B cell (primary cell): Measurements from ENCODE around the gene ALOX15B. TPM values are rescaled to one million over a fixed set of nuclear protein-coding genes. Genes with fewer than 3 reads are reported as not detected.

ENCODE experiments used
- ATAC-seq: fragments of 200-7000 bp; cut with Tn5 transposase; one replicate; pipeline ENCODE4 v1.10.0; 2021; ENCODE audit warnings: low read depth, mild to moderate bottlenecking, moderate number of reproducible peaks, moderate library complexity
- CTCF ChIA-PET: fragments of 350-600 bp; sonication (Branson Sonifier 250); formaldehyde crosslinking; loops from one replicate; lab custom pipeline; 2021; ENCODE audit warnings: antibody characterized with exemption, inconsistent platforms; lab: Charles Lee
- POLR2A ChIA-PET: fragments of 350-600 bp; sonication (Branson Sonifier 250); formaldehyde crosslinking; loops from one replicate; lab custom pipeline; 2021; ENCODE audit warnings: antibody characterized with exemption; lab: Charles Lee
- DNase-seq: peaks from one replicate; pipeline ENCODE4 v3.0.0; 2013
- H2AFZ ChIP-seq: 2 replicates; pipeline ENCODE4 v1.6.1; 2012; ENCODE audit warnings: mild to moderate bottlenecking, low read depth, low read length; ENCODE audit not compliant: insufficient read depth, poor library complexity, severe bottlenecking
- H3K27ac ChIP-seq, 2 donors: 1 replicate in 1 of 2; 2 replicates in 1 of 2; pipeline ENCODE4 v1.5.1; 2012 to 2013; ENCODE audit warnings: low read length in 2 of 2, mild to moderate bottlenecking in 2 of 2, moderate library complexity in 1 of 2
- H3K27me3 ChIP-seq, 4 experiments: fragments of 200-600 bp in 1 of 4; sonication (generic) in 1 of 4; replicated peaks in 1 of 4; 1 replicate in 2 of 4; 2 replicates in 2 of 4; pipeline versions ENCODE4 v1.6.1 to v1.7.0; 2013 to 2016; ENCODE audit warnings: low read length in 3 of 4, mild to moderate bottlenecking in 2 of 4, mixed read lengths in 1 of 4, moderate library complexity in 1 of 4; ENCODE audit not compliant: insufficient read depth in 4 of 4, control insufficient read depth in 3 of 4; ENCODE audit errors: control extremely low read depth in 1 of 4
- H3K36me3 ChIP-seq, 2 experiments: replicated peaks in 1 of 2; 1 replicate in 1 of 2; 2 replicates in 1 of 2; pipeline versions ENCODE4 v1.6.1 to v1.7.1; 2013; ENCODE audit warnings: low read length in 1 of 2; ENCODE audit not compliant: insufficient read depth in 2 of 2, control insufficient read depth in 1 of 2; ENCODE audit errors: control extremely low read depth in 1 of 2, extremely low read depth in 1 of 2
- H3K4me1 ChIP-seq, 2 donors: fragments of 200-600 bp in 1 of 2; sonication (generic) in 1 of 2; 1 replicate in 1 of 2; 2 replicates in 1 of 2; pipeline versions ENCODE4 v1.5.1 to v1.6.1; 2013 to 2017; ENCODE audit warnings: low read length in 2 of 2; ENCODE audit not compliant: control insufficient read depth in 2 of 2, insufficient read depth in 2 of 2
- H3K4me2 ChIP-seq: replicated peaks from 2 replicates; pipeline ENCODE3; 2012; ENCODE audit warnings: mild to moderate bottlenecking, low read depth, low read length; ENCODE audit not compliant: poor library complexity, severe bottlenecking
- H3K4me3 ChIP-seq, 5 experiments: fragments of 200-600 bp in 1 of 5; sonication (generic) in 1 of 5; 1 replicate in 3 of 5; 2 replicates in 2 of 5; pipeline versions ENCODE4 v1.5.1 to v1.7.0; 2011 to 2016; ENCODE audit warnings: low read length in 4 of 5, mild to moderate bottlenecking in 4 of 5, low read depth in 2 of 5, control low read depth in 1 of 5, moderate library complexity in 1 of 5; ENCODE audit not compliant: insufficient read depth in 1 of 5; ENCODE audit errors: control extremely low read depth in 1 of 5, extremely low read depth in 1 of 5
- H3K79me2 ChIP-seq: fragments of 200-600 bp; sonication (generic); one replicate; pipeline ENCODE4 v1.6.0; 2016; ENCODE audit warnings: low read length; ENCODE audit not compliant: control insufficient read depth, insufficient read depth
- H3K9ac ChIP-seq: fragments of 200-600 bp; sonication (generic); 2 replicates; pipeline ENCODE4 v1.6.1; 2017; ENCODE audit warnings: mild to moderate bottlenecking, low read length, moderate library complexity
- H3K9me3 ChIP-seq, 3 donors: one replicate each; pipeline versions ENCODE4 v1.6.1 to v1.7.1; 2013; ENCODE audit warnings: low read length in 2 of 3; ENCODE audit not compliant: control insufficient read depth in 2 of 3, insufficient read depth in 1 of 3; ENCODE audit errors: control extremely low read depth in 1 of 3
- H4K20me1 ChIP-seq: 2 replicates; pipeline ENCODE4 v1.6.0; 2012; ENCODE audit warnings: mild to moderate bottlenecking, low read length; ENCODE audit not compliant: insufficient read depth, control insufficient read depth, poor library complexity, severe bottlenecking
- H3K27ac Mint-ChIP-seq: one replicate; pipeline ENCODE4 v1.8.0; 2021; ENCODE audit warnings: mixed read lengths
- H3K27me3 Mint-ChIP-seq: one replicate; pipeline ENCODE4 v1.8.0; 2021; ENCODE audit warnings: mixed read lengths
- H3K4me1 Mint-ChIP-seq: one replicate; pipeline ENCODE4 v1.8.0; 2021; ENCODE audit warnings: mixed read lengths
- H3K4me3 Mint-ChIP-seq: one replicate; pipeline ENCODE4 v1.8.0; 2021; ENCODE audit warnings: mixed read lengths
- H3K9me3 Mint-ChIP-seq: one replicate; pipeline ENCODE4 v1.8.0; 2022; ENCODE audit warnings: mixed read lengths; ENCODE audit not compliant: insufficient read depth
- CTCF ChIP-seq: fragments of 200-600 bp; IDR thresholded peaks from one replicate; pipeline ENCODE4 v1.8.0; 2022; ENCODE audit warnings: antibody characterized with exemption, mild to moderate bottlenecking
- EZH2 ChIP-seq: IDR thresholded peaks from 2 replicates; pipeline ENCODE4 v1.6.1; 2012; ENCODE audit warnings: borderline replicate concordance, low read depth, mild to moderate bottlenecking, moderate library complexity, low read length; ENCODE audit not compliant: insufficient read depth, poor library complexity, severe bottlenecking
- WGBS: methylation state at CpG from one replicate; pipeline ENCODE4 v1.1.5; 2013; ENCODE audit warnings: missing lambda C conversion rate; ENCODE audit not compliant: insufficient coverage; 5-methylcytosine and 5-hydroxymethylcytosine counted together
- intact Hi-C: fragments of 100-400 bp; cut with micrococcal nuclease; formaldehyde crosslinking; loops from one replicate; pipeline ENCODE4 v1.10.0; 2022
- polyA plus RNA-seq: library from polyadenylated mRNA; depleted of rRNA; stranded (reverse); fragments of >200 nt; gene quantifications from 2 replicates; pipeline ENCODE4 v1.2.3, GENCODE V29; 2012
- total RNA-seq, 2 donors: library from RNA; stranded (reverse); fragments of 120-200 nt in 1 of 2; gene quantifications; 1 replicate in 1 of 2; 2 replicates in 1 of 2; pipeline versions ENCODE4 v1.2.3 to v1.2.4, GENCODE V29; 2013 to 2022

The ALOX15B gene
- total and polyA plus RNA-seq, 2 donors (not counting 1 experiment from before 2014, with no cell fraction given): 0.03 TPM; not detected in 1

- H3K4me1 ChIP-seq: no peaks in the 10 kb centered on the region
- no peak overlapping the region for H3K4me2 ChIP-seq
- ATAC-seq (no peak), DNase-seq (no peak)
- H3K4me3 Mint-ChIP-seq: no peak overlapping the region
- H3K27me3 Mint-ChIP-seq: peaks cover 32% of the 10 kb centered on the region
- no peak overlapping the region for H2AFZ ChIP-seq
- intact Hi-C loops: loop anchor here (5.0 kb wide), 1 partner anchor 303 kb away; no protein-coding TSS in a partner anchor
- H3K27ac Mint-ChIP-seq: no peak overlapping the region
- peaks cover 0 to 6% (median 2%) of the 10 kb centered on the region in 4 experiments for H3K27me3 ChIP-seq
- WGBS: 89% methylated on average over 22 of the region's 24 CpGs
- H3K36me3 ChIP-seq: no peaks in the 10 kb centered on the region
- ChIA-PET CTCF (interaction anchor here (0.8 to 0.9 kb wide), 2 partner anchors 16 to 65 kb away, joined by 3 read pairs; no protein-coding TSS in a partner anchor), POLR2A (no interaction called here)
- no peak overlapping the region for H3K27ac ChIP-seq
- no peaks in the 10 kb centered on the region for H3K4me1 Mint-ChIP-seq
- no peaks in the 10 kb centered on the region for H4K20me1 ChIP-seq
- no peak for TF ChIP-seq EZH2
- TF ChIP-seq CTCF: no peak
- no peaks in the 10 kb centered on the region for H3K9me3 Mint-ChIP-seq
- H3K79me2 ChIP-seq: no peaks in the 10 kb centered on the region
- no peaks in the 10 kb centered on the region for H3K9me3 ChIP-seq
- H3K4me3 ChIP-seq: no peak overlapping the region
- no peak overlapping the region for H3K9ac ChIP-seq
These were observed 6.3 kb downstream of the ALOX15B start for GRCh38 chr17:8044819-8045810.
